HepG2 (cell line): ENCODE data around the gene RICTOR. TPM values are rescaled to one million over a fixed set of nuclear protein-coding genes. Genes with fewer than 3 reads are reported as not detected.
A peak's percentile ranks its signal among the peaks of the same experiment; 100 is the strongest.

ENCODE experiments used
- ATAC-seq: fragments of 200-7000 bp; cut with Tn5 transposase; 3 replicates; pipeline ENCODE4 v1.9.1; 2020; ENCODE audit warnings: mild to moderate bottlenecking, moderate library complexity
- BruUV-seq: library from RNA; stranded (reverse); fragments of 400-500 nt; replicated peaks from 2 replicates; lab custom pipeline; 2021; lab: Mats Ljungman, UMichigan
- CTCF ChIA-PET: fragments of 300-600 bp; formaldehyde crosslinking; extraction: SDS; loops from one replicate; lab custom pipeline; 2021; ENCODE audit warnings: low total read pairs, inconsistent platforms, low intra/inter-chr PET ratio; lab: Yijun Ruan, JAX
- POLR2A ChIA-PET: fragments of 350-600 bp; sonication (Branson Sonifier 250); formaldehyde crosslinking; loops from one replicate; lab custom pipeline; 2020; ENCODE audit warnings: antibody characterized with exemption, inconsistent platforms; lab: Yijun Ruan, JAX
- DNase-seq: peaks from one replicate; pipeline ENCODE4 v3.0.0-alpha.2; 2015; ENCODE audit warnings: low spot score
- FAIRE-seq: peaks from 3 replicates; lab custom pipeline; 2011; peaks lifted over from hg19 to GRCh38; lab: Jason Lieb, UNC
- H2AFZ ChIP-seq: one replicate; pipeline ENCODE4 v1.6.1; 2011; ENCODE audit warnings: low read length, inconsistent platforms
- H3K27ac ChIP-seq: fragments of 300-600 bp; 3 replicates; pipeline ENCODE4 v1.8.0; 2011; ENCODE audit warnings: mixed run types, mild to moderate bottlenecking, mixed read lengths, low read length, inconsistent platforms; ENCODE audit not compliant: insufficient read depth; ENCODE audit errors: extremely low read length
- H3K27me3 ChIP-seq, 2 experiments: fragments of 200-600 bp in 1 of 2; 2 replicates in 1 of 2; 3 replicates in 1 of 2; pipeline versions ENCODE4 v1.6.0 to v1.8.0; 2011; ENCODE audit warnings: low read length in 2 of 2, mild to moderate bottlenecking in 2 of 2, moderate library complexity in 2 of 2, inconsistent platforms in 1 of 2; ENCODE audit not compliant: insufficient read depth in 2 of 2, control insufficient read depth in 1 of 2
- H3K36me3 ChIP-seq, 2 experiments: fragments of 200-600 bp in 1 of 2; replicated peaks in 1 of 2; 2 replicates in 1 of 2; 3 replicates in 1 of 2; pipeline versions ENCODE4 v1.5.1 to v1.8.0; 2011; ENCODE audit warnings: low read length in 2 of 2, inconsistent platforms in 1 of 2; ENCODE audit not compliant: insufficient read depth in 2 of 2, control insufficient read depth in 1 of 2
- H3K4me1 ChIP-seq: 2 replicates; pipeline ENCODE4 v1.5.1; 2012; ENCODE audit warnings: low read length, inconsistent platforms; ENCODE audit not compliant: insufficient read depth
- H3K4me2 ChIP-seq: 2 replicates; pipeline ENCODE4 v1.6.0; 2011; ENCODE audit warnings: low read depth, low read length, inconsistent platforms
- H3K4me3 ChIP-seq, 3 experiments: fragments of 200-600 bp in 1 of 3; sonication (generic), shearing (Covaris generic) in 1 of 3; replicated peaks in 1 of 3; 2 replicates each; pipeline ENCODE4 v1.5.1; 2011 to 2016; ENCODE audit warnings: low read length in 3 of 3, inconsistent platforms in 2 of 3, low read depth in 2 of 3, mild to moderate bottlenecking in 2 of 3, control low read depth in 1 of 3, mixed read lengths in 1 of 3; ENCODE audit not compliant: insufficient read depth in 1 of 3
- H3K79me2 ChIP-seq: one replicate; pipeline ENCODE4 v1.6.1; 2011; ENCODE audit warnings: low read length, inconsistent platforms; ENCODE audit not compliant: insufficient read depth
- H3K9ac ChIP-seq: 2 replicates; pipeline ENCODE4 v1.6.0; 2011; ENCODE audit warnings: mild to moderate bottlenecking, low read depth, low read length, inconsistent platforms; ENCODE audit not compliant: insufficient read depth
- H3K9me3 ChIP-seq: 2 replicates; pipeline ENCODE4 v1.5.1; 2012; ENCODE audit warnings: mild to moderate bottlenecking, low read length
- H4K20me1 ChIP-seq: 2 replicates; pipeline ENCODE4 v1.6.0; 2011; ENCODE audit warnings: inconsistent platforms, mild to moderate bottlenecking, low read length, moderate library complexity; ENCODE audit not compliant: insufficient read depth
- BHLHE40 ChIP-seq: IDR thresholded peaks from 2 replicates; pipeline ENCODE4 v1.6.1; 2011; ENCODE audit warnings: low read length, improper control_type of control experiment
- CBX1 ChIP-seq: IDR thresholded peaks from one replicate; pipeline ENCODE4 v1.6.1; 2016; ENCODE audit warnings: antibody characterized with exemption, low read depth
- IRF1 ChIP-seq: sonication (generic); formaldehyde crosslinking; IDR thresholded peaks from 2 replicates; pipeline ENCODE4 v1.4.0; 2020; ENCODE audit warnings: low read depth, mild to moderate bottlenecking, missing genetic modification reagents
- KDM4B ChIP-seq: sonication (generic); formaldehyde crosslinking; IDR thresholded peaks from 2 replicates; pipeline ENCODE4 v1.4.0; 2020; ENCODE audit warnings: missing genetic modification reagents
- MYPOP ChIP-seq: sonication (generic); formaldehyde crosslinking; IDR thresholded peaks from 2 replicates; pipeline ENCODE4 v1.8.1; 2023; ENCODE audit warnings: mild to moderate bottlenecking, moderate library complexity, missing genetic modification reagents
- NFRKB ChIP-seq: fragments of 450-650 bp; IDR thresholded peaks from 2 replicates; pipeline ENCODE4 v1.6.1; 2017
- RFX5 ChIP-seq: IDR thresholded peaks from 2 replicates; pipeline ENCODE4 v1.6.1; 2011; ENCODE audit warnings: low read depth, low read length, improper control_type of control experiment
- SALL2 ChIP-seq: sonication (generic); formaldehyde crosslinking; IDR thresholded peaks from 2 replicates; pipeline ENCODE4 v1.8.1; 2023; ENCODE audit warnings: mild to moderate bottlenecking, missing genetic modification reagents, inconsistent platforms
- TCF7 ChIP-seq: sonication (generic); IDR thresholded peaks from 2 replicates; pipeline ENCODE4 v1.6.1; 2016; ENCODE audit warnings: antibody characterized with exemption, low read depth
- XBP1 ChIP-seq: sonication (generic); formaldehyde crosslinking; IDR thresholded peaks from 2 replicates; pipeline ENCODE4 v1.5.0; 2020; ENCODE audit warnings: missing genetic modification reagents
- YEATS2 ChIP-seq: sonication (generic); formaldehyde crosslinking; IDR thresholded peaks from 2 replicates; pipeline ENCODE4 v1.4.0; 2020; ENCODE audit warnings: missing genetic modification reagents, borderline replicate concordance
- YEATS4 ChIP-seq: sonication (generic); formaldehyde crosslinking; IDR thresholded peaks from 2 replicates; pipeline ENCODE4 v1.4.0; 2020; ENCODE audit warnings: missing genetic modification reagents, borderline replicate concordance
- ZBED4 ChIP-seq: sonication (generic); formaldehyde crosslinking; IDR thresholded peaks from 2 replicates; pipeline ENCODE4 v1.4.0; 2020; ENCODE audit warnings: missing genetic modification reagents, borderline replicate concordance
- ZMYM4 ChIP-seq: sonication (generic); formaldehyde crosslinking; IDR thresholded peaks from 2 replicates; pipeline ENCODE4 v1.8.1; 2023; ENCODE audit warnings: mild to moderate bottlenecking, missing genetic modification reagents
- ZNF724P ChIP-seq: sonication (generic); formaldehyde crosslinking; IDR thresholded peaks from 2 replicates; pipeline ENCODE4 v1.8.0; 2022; ENCODE audit warnings: missing genetic modification reagents, borderline replicate concordance
- WGBS: methylation state at CpG from one replicate; pipeline ENCODE4 v1.1.6; 2017; ENCODE audit warnings: low lambda C conversion rate; 5-methylcytosine and 5-hydroxymethylcytosine counted together
- in situ Hi-C: cut with HindIII; loops from 2 replicates; pipeline ENCODE4 v1.10.0; 2017; ENCODE audit warnings: low pct_unique_long_range_greater_than_20kb; ENCODE audit not compliant: extremely low pct_ligation_motif_present
- intact Hi-C: fragments of 100-400 bp; cut with micrococcal nuclease; formaldehyde crosslinking; loops from one replicate; pipeline ENCODE4 v1.10.0; 2022; ENCODE audit not compliant: unreplicated experiment
- polyA plus RNA-seq, 8 experiments: library from polyadenylated mRNA; depleted of rRNA in 3 of 8; stranded (reverse) in 7 of 8; unstranded in 1 of 8; fragments of >200 nt; fragmentation: Illumina TruSeq in 4 of 8; extraction: Trizol in 4 of 8; gene quantifications; 2 replicates each; pipeline versions ENCODE4 v1.2.1 to v1.2.3, GENCODE V29; 2011 to 2016; ENCODE audit warnings: low read depth in 4 of 8, missing spikeins in 1 of 8, mixed read lengths in 1 of 8; ENCODE audit not compliant: insufficient read depth in 1 of 8
- total RNA-seq, 5 experiments: library from RNA; depleted of rRNA; stranded (reverse); fragments of >200 nt; fragmentation: Illumina TruSeq; extraction: Trizol; gene quantifications; 2 replicates each; pipeline ENCODE4 v1.2.3, GENCODE V29; 2016; ENCODE audit warnings: low read depth in 1 of 5
- TF ChIP-seq, protein P1 (sequence below): sonication (generic); formaldehyde crosslinking; IDR thresholded peaks from 2 replicates; pipeline ENCODE4 v1.8.0; 2022; ENCODE audit warnings: mild to moderate bottlenecking, missing genetic modification reagents, borderline replicate concordance
- TF ChIP-seq, protein P2 (sequence below): sonication (generic); formaldehyde crosslinking; IDR thresholded peaks from 2 replicates; pipeline ENCODE4 v1.4.0; 2020; ENCODE audit warnings: mild to moderate bottlenecking, missing genetic modification reagents

Gene RICTOR
- total and polyA plus RNA-seq, 2 of the 13 experiments (the other 11 are each of a cell fraction or from before 2014, with no cell fraction given) = 10.7 to 15.4 TPM

GRCh38 chr5:39102684-39103155 lies 28.5 kb upstream of the RICTOR start:
- Histone ChIP-seq H3K4me3 (no peak overlapping the region), H2AFZ (no peak overlapping the region), H3K9ac (no peak overlapping the region), H3K9me3 (no peaks in the 10 kb centered on the region), H4K20me1 (no peaks in the 10 kb centered on the region), H3K36me3 (no peaks in the 10 kb centered on the region), H3K4me1 (peaks cover 49% of the 10 kb centered on the region), H3K4me2 (peak overlapping the region; percentile 57), H3K27ac (peak overlapping the region; percentile 4), H3K27me3 (no peaks in the 10 kb centered on the region), H3K79me2 (no peaks in the 10 kb centered on the region)
- ATAC-seq (peak; percentile 92), FAIRE-seq (peak; percentile 96), DNase-seq (peak; percentile 90)
- POLR2A ChIA-PET = no interaction called here
- WGBS = 2% methylated on average over 4 of the region's 4 CpGs
- CTCF ChIA-PET = no interaction called here
- intact Hi-C loops = loop anchor here (10.0 kb wide), 1 partner anchor 258 kb away; the partner anchor contains the start of gene OSMR
- BruUV-seq = no TSS peak
- in situ Hi-C loops = no loop called here
- no peak for TF ChIP-seq RFX5
- no peak for TF ChIP-seq XBP1 (CRISPR knock-in tag)
- TF ChIP-seq BHLHE40 = no peak
- no peak for TF ChIP-seq NFRKB
- TF ChIP-seq ZBED4 = peak; percentile 55; the same call in 1 of the 2 replicates
- TF ChIP-seq TCF7 = peak; percentile 51
- no peak for TF ChIP-seq ZNF724P (CRISPR knock-in tag)
- peak; percentile 80 for TF ChIP-seq ZMYM4
- no peak; the same call in 1 of the 2 replicates for TF ChIP-seq MYPOP (CRISPR knock-in tag)
- TF ChIP-seq, protein P1, sequence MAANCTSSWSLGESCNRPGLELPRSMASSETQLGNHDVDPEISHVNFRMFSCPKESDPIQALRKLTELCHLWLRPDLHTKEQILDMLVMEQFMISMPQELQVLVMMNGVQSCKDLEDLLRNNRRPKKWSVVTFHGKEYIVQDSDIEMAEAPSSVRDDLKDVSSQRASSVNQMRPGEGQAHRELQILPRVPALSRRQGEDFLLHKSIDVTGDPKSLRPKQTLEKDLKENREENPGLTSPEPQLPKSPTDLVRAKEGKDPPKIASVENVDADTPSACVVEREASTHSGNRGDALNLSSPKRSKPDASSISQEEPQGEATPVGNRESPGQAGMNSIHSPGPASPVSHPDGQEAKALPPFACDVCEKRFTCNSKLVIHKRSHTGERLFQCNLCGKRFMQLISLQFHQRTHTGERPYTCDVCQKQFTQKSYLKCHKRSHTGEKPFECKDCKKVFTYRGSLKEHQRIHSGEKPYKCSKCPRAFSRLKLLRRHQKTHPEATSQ = peak; percentile 37; the same call in 1 of the 2 replicates
- peak; percentile 86; the same call in 1 of the 2 replicates for TF ChIP-seq KDM4B (CRISPR knock-in tag)
- peak; percentile 32; the same call in 1 of the 2 replicates for TF ChIP-seq YEATS2 (CRISPR knock-in tag)
- TF ChIP-seq, protein P2, sequence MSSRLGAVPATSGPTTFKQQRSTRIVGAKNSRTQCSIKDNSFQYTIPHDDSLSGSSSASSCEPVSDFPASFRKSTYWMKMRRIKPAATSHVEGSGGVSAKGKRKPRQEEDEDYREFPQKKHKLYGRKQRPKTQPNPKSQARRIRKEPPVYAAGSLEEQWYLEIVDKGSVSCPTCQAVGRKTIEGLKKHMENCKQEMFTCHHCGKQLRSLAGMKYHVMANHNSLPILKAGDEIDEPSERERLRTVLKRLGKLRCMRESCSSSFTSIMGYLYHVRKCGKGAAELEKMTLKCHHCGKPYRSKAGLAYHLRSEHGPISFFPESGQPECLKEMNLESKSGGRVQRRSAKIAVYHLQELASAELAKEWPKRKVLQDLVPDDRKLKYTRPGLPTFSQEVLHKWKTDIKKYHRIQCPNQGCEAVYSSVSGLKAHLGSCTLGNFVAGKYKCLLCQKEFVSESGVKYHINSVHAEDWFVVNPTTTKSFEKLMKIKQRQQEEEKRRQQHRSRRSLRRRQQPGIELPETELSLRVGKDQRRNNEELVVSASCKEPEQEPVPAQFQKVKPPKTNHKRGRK (CRISPR knock-in tag) = no peak
- no peak for TF ChIP-seq CBX1
- no peak for TF ChIP-seq YEATS4 (CRISPR knock-in tag)
- TF ChIP-seq IRF1 (CRISPR knock-in tag) = no peak
- no peak for TF ChIP-seq SALL2 (CRISPR knock-in tag)
